ENCODE results near the gene PAK5.
A peak's percentile ranks its signal among the peaks of the same experiment; 100 is the strongest.

PAK5 gene

GRCh38 chr20:9575836-9576235, 263.0 kb downstream of the PAK5 start:
- no peak for DNase-seq (ENCODE audit: low spot score)

GRCh38 chr20:9574776-9575175, 264.1 kb downstream of the PAK5 start:
- DNase-seq (ENCODE audit: low spot score) = no peak

GRCh38 chr20:9574181-9574580, 264.7 kb downstream of the PAK5 start:
- DNase-seq (ENCODE audit: low spot score) = peak; percentile 38

GRCh38 chr20:9573335-9574151, 265.3 kb downstream of the PAK5 start:
- no peak for DNase-seq (ENCODE audit: low spot score)

GRCh38 chr20:9572670-9573069, 266.2 kb downstream of the PAK5 start:
- peak; percentile 75 for DNase-seq (ENCODE audit: low spot score)

- DNase-seq (ENCODE audit: low spot score) = no peak
Measured at GRCh38 chr20:9571783-9572182, 267.1 kb downstream of the PAK5 start.

GRCh38 chr20:9570612-9571011, 268.3 kb downstream of the PAK5 start:
- no peak for DNase-seq (ENCODE audit: low spot score)

GRCh38 chr20:9566977-9567376, 271.9 kb downstream of the PAK5 start:
- no peak for DNase-seq (ENCODE audit: low spot score)

GRCh38 chr20:9565910-9566550, 272.8 kb downstream of the PAK5 start:
- DNase-seq (ENCODE audit: low spot score) = no peak

- DNase-seq (ENCODE audit: low spot score) = no peak
Measured at GRCh38 chr20:9557411-9557810, 281.5 kb downstream of the PAK5 start.

GRCh38 chr20:9555781-9556180, 283.1 kb downstream of the PAK5 start:
- no peak for DNase-seq (ENCODE audit: low spot score)

GRCh38 chr20:9551808-9552550, 286.9 kb downstream of the PAK5 start:
- no peak for DNase-seq (ENCODE audit: low spot score)

- no peak for DNase-seq (ENCODE audit: low spot score)
Measured at GRCh38 chr20:9550871-9551270, 288.0 kb downstream of the PAK5 start.

- no peak for DNase-seq (ENCODE audit: low spot score)
Measured at GRCh38 chr20:9550283-9550682, 288.6 kb downstream of the PAK5 start.

- no peak for DNase-seq (ENCODE audit: low spot score)
Measured at GRCh38 chr20:9543214-9543613, 295.7 kb downstream of the PAK5 start.

GRCh38 chr20:9535449-9535848, 303.4 kb downstream of the PAK5 start:
- DNase-seq (ENCODE audit: low spot score) = no peak

GRCh38 chr20:9534025-9534424, 304.9 kb downstream of the PAK5 start:
- no peak for DNase-seq (ENCODE audit: low spot score)

GRCh38 chr20:9532069-9532838, 306.6 kb downstream of the PAK5 start:
- DNase-seq (ENCODE audit: low spot score) = no peak

GRCh38 chr20:9531581-9531980, 307.3 kb downstream of the PAK5 start:
- no peak for DNase-seq (ENCODE audit: low spot score)

- DNase-seq (ENCODE audit: low spot score) = no peak
Measured at GRCh38 chr20:9523636-9524035, 315.2 kb downstream of the PAK5 start.

GRCh38 chr20:9520086-9520485, 318.8 kb downstream of the PAK5 start:
- DNase-seq (ENCODE audit: low spot score) = no peak

- DNase-seq (ENCODE audit: low spot score) = peak; percentile 58
Measured at GRCh38 chr20:9518576-9519175, 320.2 kb downstream of the PAK5 start.

All from iPS-NIHi11 (cell line).